ENCODE results near the gene WTIP. TPM values are rescaled to one million over a fixed set of nuclear protein-coding genes. Genes with fewer than 3 reads are reported as not detected.
A peak's percentile ranks its signal among the peaks of the same experiment; 100 is the strongest.
"Not testable (repeated sequence)": the region's sequence is repeated elsewhere in the genome, so short reads cannot be mapped to it uniquely, and the experiment has no call there.

The WTIP gene
- total RNA-seq, 4 donors from 2014 or later, result 3.8 to 16.3 (median 9.7) TPM

DNA sequence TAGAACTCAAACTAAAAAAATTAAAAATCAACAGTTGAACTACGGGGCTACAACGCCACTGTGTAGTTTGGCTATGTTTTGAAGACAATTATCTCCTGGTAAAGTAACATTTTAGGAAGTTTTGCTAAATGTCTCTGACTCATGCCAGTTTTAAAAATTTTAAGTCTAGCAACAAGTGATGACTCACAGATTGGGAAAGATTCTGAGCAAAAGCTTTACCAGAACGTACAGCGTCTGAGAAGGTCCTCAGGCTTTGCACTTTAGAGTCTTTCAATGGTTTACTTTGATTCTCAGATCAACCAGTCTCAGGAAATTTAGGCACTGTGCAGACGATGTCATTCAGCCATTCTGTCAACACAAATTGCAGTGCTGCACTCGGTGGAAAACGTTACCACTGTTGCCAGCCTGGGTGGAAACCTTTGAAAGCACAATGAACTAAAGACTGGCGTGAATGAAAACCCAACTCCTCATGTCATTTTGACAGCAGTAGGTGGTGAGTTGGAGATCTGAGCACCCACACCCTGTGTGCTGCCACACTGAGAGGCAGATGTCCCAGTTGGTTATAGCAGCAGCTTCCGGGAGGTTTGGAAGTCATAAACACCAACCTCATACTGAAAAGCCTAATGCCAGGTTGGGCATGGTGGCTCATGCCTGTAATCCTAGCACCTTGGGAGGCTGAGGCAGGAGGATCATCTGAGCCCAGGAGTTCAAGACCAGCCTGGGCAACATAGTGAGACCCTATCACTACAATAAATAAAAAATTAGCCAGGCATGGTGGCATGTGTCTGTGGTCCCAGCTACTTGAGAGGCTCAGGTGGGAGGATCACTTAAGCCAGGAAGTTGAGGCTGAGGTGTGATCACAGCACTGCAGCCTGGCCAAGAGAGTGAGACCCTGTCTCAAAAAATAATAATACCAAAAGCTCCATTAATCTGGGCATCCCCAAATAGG, 6.3 kb upstream of the WTIP start:
- no peak for TF ChIP-seq POLR2A (IDR thresholded peaks at IDR 0.05)
- no peak for TF ChIP-seq CTCF (IDR thresholded peaks at IDR 0.05)
- DNase-seq (ENCODE audit: low spot score in 2 of 2), result peak in 1 of 2 donors; percentile 48
- H3K4me3 ChIP-seq (ENCODE audit: low read depth, poor library complexity, severe bottlenecking), result no peak overlapping the region
- intact Hi-C loops (cut with DNase I; ENCODE audit: low total_unique reads), result no loop called here
- 24 to 29% methylated on average over 9 of the region's 9 CpGs for whole genome bisulfite sequencing, 2 donors

- intact Hi-C loops (cut with DNase I; ENCODE audit: low total_unique reads), result no loop called here
- no peak overlapping the region for H3K4me3 ChIP-seq (ENCODE audit: low read depth, poor library complexity, severe bottlenecking)
- DNase-seq (ENCODE audit: low spot score in 2 of 2), result peak in 1 of 2 donors; percentile 36
- no peak for TF ChIP-seq POLR2A (IDR thresholded peaks at IDR 0.05)
- no peak for TF ChIP-seq CTCF (IDR thresholded peaks at IDR 0.05)
- 91% methylated on average over 5 of the region's 5 CpGs for WGBS, 2 donors
Observed at GRCh38 chr19:34475975-34476594, 5.5 kb upstream of the WTIP start.

DNA sequence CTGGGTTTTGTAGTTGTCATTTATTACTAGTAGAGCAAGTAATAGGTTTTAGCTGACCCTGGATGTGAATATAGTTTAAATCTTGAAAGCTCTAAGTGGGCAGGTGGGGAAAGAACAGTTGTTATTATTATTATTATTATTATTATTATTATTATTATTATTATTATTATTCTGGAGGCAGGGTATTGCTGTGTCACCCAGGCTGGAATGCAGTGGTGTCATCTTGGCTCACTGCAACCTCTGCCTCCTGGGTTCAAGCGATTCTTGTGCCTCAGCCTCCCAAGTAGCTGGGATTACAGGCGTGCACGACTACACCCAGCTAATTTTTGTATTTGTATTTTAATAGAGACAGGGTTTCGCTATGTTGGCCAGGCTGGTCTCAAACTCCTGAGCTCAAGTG, 3.1 kb upstream of the WTIP start:
- intact Hi-C loops (cut with DNase I; ENCODE audit: low total_unique reads); H3K4me3 ChIP-seq (ENCODE audit: low read depth, poor library complexity, severe bottlenecking): not testable (repeated sequence)
- DNase-seq (ENCODE audit: low spot score in 2 of 2), result peak in 1 of 2 donors; percentile 29
- WGBS, 2 donors, result 93 to 95% methylated on average over 4 of the region's 4 CpGs

- 79 to 84% methylated on average over 7 of the region's 7 CpGs for WGBS, 2 donors
- no peak overlapping the region for H3K4me3 ChIP-seq (ENCODE audit: low read depth, poor library complexity, severe bottlenecking)
- TF ChIP-seq POLR2A (IDR thresholded peaks at IDR 0.05), result no peak
- TF ChIP-seq CTCF (IDR thresholded peaks at IDR 0.05), result no peak
- intact Hi-C loops (cut with DNase I; ENCODE audit: low total_unique reads), result no loop called here
- DNase-seq (ENCODE audit: low spot score in 2 of 2), result peak in 1 of 2 donors; percentile 25
Observed at GRCh38 chr19:34479396-34479795, 2.2 kb upstream of the WTIP start.

DNA sequence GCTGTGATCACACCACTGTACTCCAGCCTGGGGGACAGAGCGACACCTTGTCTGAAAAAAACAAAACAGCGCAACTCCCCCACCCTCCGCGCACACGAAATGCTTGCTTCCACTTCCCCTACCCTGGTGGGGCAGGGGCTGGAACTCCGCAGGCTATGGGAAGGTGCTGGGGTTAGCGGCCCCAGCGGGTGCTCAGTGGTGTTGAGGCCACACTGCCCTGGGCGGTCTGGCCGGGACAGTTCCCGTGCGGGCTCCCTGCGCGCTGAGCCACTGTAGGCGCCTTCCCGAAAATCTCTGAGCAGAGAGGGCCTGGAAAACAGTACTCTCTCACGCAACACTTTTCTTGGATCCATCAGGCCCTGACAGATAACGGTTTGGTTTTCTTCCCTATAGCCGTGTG, 1.1 kb upstream of the WTIP start:
- intact Hi-C loops (cut with DNase I; ENCODE audit: low total_unique reads), result no loop called here
- peak in 1 of 2 donors; percentile 69 for DNase-seq (ENCODE audit: low spot score in 2 of 2)
- TF ChIP-seq CTCF (IDR thresholded peaks at IDR 0.05) (no peak), POLR2A (IDR thresholded peaks at IDR 0.05) (no peak)
- no peak overlapping the region for H3K4me3 ChIP-seq (ENCODE audit: low read depth, poor library complexity, severe bottlenecking)
- 91 to 93% methylated on average over 19 of the region's 19 CpGs for WGBS, 2 donors

GRCh38 chr19:34481861-34482379, 362 bp downstream of the WTIP start:
- DNase-seq (ENCODE audit: low spot score in 2 of 2), result peak in 1 of 2 donors; percentile 70
- intact Hi-C loops (cut with DNase I; ENCODE audit: low total_unique reads), result no loop called here
- 2% methylated on average over 9 to 18 of the region's 84 CpGs for WGBS, 2 donors
- TF ChIP-seq CTCF (IDR thresholded peaks at IDR 0.05) (no peak), POLR2A (IDR thresholded peaks at IDR 0.05) (no peak)
- H3K4me3 ChIP-seq (ENCODE audit: low read depth, poor library complexity, severe bottlenecking), result peak overlapping the region; percentile 51

Measured in lower leg skin (tissue), 4 donors.